ENCODE measurements around the gene ADD1.
"Not testable (repeated sequence)": the region's sequence is repeated elsewhere in the genome, so short reads cannot be mapped to it uniquely, and the experiment has no call there.

Gene ADD1

GRCh38 chr4:2937986-2938385 lies 94.3 kb downstream of the ADD1 start:
- TF ChIP-seq, protein P1, sequence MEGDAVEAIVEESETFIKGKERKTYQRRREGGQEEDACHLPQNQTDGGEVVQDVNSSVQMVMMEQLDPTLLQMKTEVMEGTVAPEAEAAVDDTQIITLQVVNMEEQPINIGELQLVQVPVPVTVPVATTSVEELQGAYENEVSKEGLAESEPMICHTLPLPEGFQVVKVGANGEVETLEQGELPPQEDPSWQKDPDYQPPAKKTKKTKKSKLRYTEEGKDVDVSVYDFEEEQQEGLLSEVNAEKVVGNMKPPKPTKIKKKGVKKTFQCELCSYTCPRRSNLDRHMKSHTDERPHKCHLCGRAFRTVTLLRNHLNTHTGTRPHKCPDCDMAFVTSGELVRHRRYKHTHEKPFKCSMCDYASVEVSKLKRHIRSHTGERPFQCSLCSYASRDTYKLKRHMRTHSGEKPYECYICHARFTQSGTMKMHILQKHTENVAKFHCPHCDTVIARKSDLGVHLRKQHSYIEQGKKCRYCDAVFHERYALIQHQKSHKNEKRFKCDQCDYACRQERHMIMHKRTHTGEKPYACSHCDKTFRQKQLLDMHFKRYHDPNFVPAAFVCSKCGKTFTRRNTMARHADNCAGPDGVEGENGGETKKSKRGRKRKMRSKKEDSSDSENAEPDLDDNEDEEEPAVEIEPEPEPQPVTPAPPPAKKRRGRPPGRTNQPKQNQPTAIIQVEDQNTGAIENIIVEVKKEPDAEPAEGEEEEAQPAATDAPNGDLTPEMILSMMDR (IDR thresholded peaks at IDR 0.05; ENCODE audit: control extremely low read depth, extremely low read depth, low read depth, missing control alignments) = no peak
- ChIA-PET CTCF (interaction anchor here (0.8 to 3.2 kb wide), 4 partner anchors 13 to 21 kb away, joined by 3 to 20 read pairs (median 3); no protein-coding TSS in a partner anchor), POLR2A (interaction anchor here (1.0 to 3.9 kb wide), 3 partner anchors 13 to 26 kb away, joined by 6 to 19 read pairs (median 9); partner anchors contain the start of genes GRK4 and NOP14)
- DNase-seq (ENCODE audit: extremely low spot score) = no peak

GRCh38 chr4:2938411-2938810 lies 94.8 kb downstream of the ADD1 start:
- POLR2A ChIA-PET = interaction anchor here (3.9 kb wide), 1 partner anchor 15 kb away, joined by 19 read pairs; no protein-coding TSS in a partner anchor
- CTCF ChIA-PET = interaction anchor here (0.8 to 3.2 kb wide), 2 partner anchors 15 to 17 kb away, joined by 3 to 20 read pairs; no protein-coding TSS in a partner anchor
- not testable (repeated sequence) for DNase-seq (ENCODE audit: extremely low spot score)

DNA sequence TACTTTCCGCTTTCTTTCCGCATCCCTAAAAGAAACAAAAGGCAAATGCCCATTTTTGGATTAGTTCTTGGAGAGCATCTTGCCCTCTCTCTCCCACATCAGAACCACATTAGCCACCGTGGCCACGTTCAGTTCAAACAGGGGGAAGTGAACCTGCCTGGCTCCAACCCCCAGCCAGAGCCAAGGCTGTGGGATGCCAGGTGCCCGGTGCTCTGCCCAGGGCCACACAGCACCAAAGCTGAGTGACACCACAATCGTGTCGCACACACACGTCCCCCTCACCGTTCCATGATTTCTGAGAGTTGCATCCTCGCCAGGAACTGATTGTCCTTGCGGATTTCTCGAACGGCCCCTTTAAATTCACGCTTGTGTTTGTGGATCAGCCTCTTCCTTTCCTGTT lies 95.3 kb downstream of the ADD1 start:
- ChIA-PET CTCF (interaction anchor here (0.8 to 3.2 kb wide), 3 partner anchors 10 to 17 kb away, joined by 3 to 20 read pairs (median 4); no protein-coding TSS in a partner anchor), POLR2A (interaction anchor here (0.6 kb wide), 1 partner anchor 75 kb away, joined by 3 read pairs; no protein-coding TSS in a partner anchor)
- DNase-seq (ENCODE audit: extremely low spot score) = no peak
- TF ChIP-seq, protein P1 (IDR thresholded peaks at IDR 0.05; ENCODE audit: control extremely low read depth, extremely low read depth, low read depth, missing control alignments) = no peak

GRCh38 chr4:2939383-2940243 lies 96.0 kb downstream of the ADD1 start:
- no peak for DNase-seq (ENCODE audit: extremely low spot score)
- TF ChIP-seq, protein P1 (IDR thresholded peaks at IDR 0.05; ENCODE audit: control extremely low read depth, extremely low read depth, low read depth, missing control alignments) = no peak
- CTCF ChIA-PET = interaction anchor here (1.1 to 3.2 kb wide), 2 partner anchors 9 to 14 kb away, joined by 4 to 20 read pairs; no protein-coding TSS in a partner anchor
- POLR2A ChIA-PET = interaction anchor here (0.5 to 0.6 kb wide), 2 partner anchors 70 to 74 kb away, joined by 3 to 5 read pairs; no protein-coding TSS in a partner anchor

- ChIA-PET CTCF (interaction anchor here (1.7 to 3.2 kb wide), 2 partner anchors 13 to 14 kb away, joined by 6 to 20 read pairs; no protein-coding TSS in a partner anchor), POLR2A (interaction anchor here (0.5 kb wide), 1 partner anchor 69 kb away, joined by 5 read pairs; no protein-coding TSS in a partner anchor)
- TF ChIP-seq, protein P1 (IDR thresholded peaks at IDR 0.05; ENCODE audit: control extremely low read depth, extremely low read depth, low read depth, missing control alignments) = no peak
- no peak for DNase-seq (ENCODE audit: extremely low spot score)
Measured at GRCh38 chr4:2940267-2941137, 96.9 kb downstream of the ADD1 start.

DNA sequence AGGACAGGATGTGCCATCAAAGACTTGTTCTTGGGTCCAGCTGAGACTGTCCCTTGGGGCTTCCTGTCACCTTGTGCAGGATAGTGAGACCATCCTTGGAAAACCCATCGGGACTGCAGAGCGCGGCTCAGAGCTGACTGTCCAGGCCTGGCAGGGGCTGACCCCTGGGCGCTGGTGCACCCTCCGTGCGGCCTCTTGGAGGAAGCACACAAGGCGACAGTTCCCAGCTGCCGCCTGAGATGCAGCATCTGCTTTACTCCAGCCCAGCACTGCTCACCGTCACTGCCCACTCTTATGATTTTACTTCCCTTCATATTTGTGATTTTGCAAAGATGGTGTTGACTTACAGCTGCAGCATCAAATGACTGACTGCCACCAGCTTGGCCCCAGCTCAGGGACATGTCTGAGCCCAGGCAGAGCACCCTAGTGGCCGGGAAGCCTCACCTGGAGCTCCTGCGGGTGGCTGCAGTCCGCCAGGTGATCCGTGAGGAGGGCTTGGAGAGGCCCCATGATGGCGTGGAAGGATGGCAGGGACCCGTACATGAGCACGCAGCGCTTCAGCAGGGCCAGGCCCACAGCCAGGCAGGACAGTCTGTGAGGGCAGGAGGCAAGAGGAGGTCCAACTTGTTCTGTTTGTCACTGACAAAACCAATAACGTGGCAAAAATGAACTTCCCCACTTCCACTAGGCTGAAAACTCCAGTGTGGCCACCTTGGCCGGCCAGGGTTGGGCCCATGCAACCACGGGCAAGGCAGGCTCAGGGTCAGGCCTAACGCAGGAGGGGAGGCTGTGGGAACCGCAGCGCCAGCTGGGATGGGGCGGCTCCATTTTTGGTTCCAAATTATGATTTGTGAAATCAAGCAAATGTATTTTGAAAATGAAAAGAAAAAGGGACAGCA lies 97.7 kb downstream of the ADD1 start:
- POLR2A ChIA-PET = no interaction called here
- CTCF ChIA-PET = interaction anchor here (1.7 kb wide), 1 partner anchor 13 kb away, joined by 6 read pairs; no protein-coding TSS in a partner anchor
- TF ChIP-seq, protein P1 (IDR thresholded peaks at IDR 0.05; ENCODE audit: control extremely low read depth, extremely low read depth, low read depth, missing control alignments) = no peak
- no peak for DNase-seq (ENCODE audit: extremely low spot score)

All from GM10248 (cell line).